GM18873 (cell line): ENCODE measurements around the gene TDRD12.
"Not testable (repeated sequence)": the region's sequence is repeated elsewhere in the genome, so short reads cannot be mapped to it uniquely, and the experiment has no call there.

Source experiments
- ATAC-seq: cut with Tn5 transposase; IDR thresholded peaks from one replicate; pipeline ENCODE4 v1.9.1; 2021; ENCODE audit warnings: mild to moderate bottlenecking, moderate library complexity, moderate number of reproducible peaks; ENCODE audit not compliant: unreplicated experiment, low FRiP score

The TDRD12 gene

GRCh38 chr19:32691952-32692726 lies 27.4 kb upstream of the TDRD12 start:
- peak; percentile 31 for ATAC-seq

DNA sequence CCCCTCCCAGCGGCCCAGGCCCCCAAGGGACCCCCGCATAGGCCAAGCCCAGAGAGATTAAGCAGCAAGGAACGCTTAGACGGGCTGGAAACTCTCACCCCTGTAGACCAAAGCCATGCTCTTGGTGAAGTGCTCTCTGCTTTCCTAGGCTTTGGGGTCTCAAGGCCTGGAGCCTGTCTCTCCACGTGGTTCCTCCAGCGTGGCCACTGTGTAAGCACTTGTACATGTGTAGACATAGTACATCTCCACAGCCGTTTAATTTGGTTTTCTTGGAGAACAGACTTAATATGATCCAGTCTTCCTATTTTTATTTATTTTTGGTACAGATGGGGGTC lies 26.9 kb upstream of the TDRD12 start:
- ATAC-seq = no peak

GRCh38 chr19:32693151-32694108 lies 26.1 kb upstream of the TDRD12 start:
- not testable (repeated sequence) for ATAC-seq

DNA sequence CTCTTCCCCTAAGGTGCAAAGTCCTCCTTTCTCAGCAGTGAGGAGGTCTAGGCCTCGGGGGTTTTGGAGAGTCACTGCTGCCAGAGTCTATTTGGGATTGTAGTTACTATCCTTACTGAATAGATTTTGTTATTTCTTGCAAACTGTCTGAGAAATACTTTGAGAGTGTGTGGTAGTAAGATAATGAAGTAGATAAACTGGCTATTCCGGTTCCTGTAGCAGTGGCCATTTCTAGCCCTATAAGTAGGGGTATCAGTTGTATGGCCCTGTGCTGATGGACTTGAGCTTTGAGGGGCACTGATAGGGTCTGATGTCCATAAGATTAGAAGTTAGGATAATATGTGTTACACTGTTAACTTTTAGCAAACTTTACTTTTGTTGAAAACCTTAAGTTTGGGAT lies 25.3 kb upstream of the TDRD12 start:
- not testable (repeated sequence) for ATAC-seq

DNA sequence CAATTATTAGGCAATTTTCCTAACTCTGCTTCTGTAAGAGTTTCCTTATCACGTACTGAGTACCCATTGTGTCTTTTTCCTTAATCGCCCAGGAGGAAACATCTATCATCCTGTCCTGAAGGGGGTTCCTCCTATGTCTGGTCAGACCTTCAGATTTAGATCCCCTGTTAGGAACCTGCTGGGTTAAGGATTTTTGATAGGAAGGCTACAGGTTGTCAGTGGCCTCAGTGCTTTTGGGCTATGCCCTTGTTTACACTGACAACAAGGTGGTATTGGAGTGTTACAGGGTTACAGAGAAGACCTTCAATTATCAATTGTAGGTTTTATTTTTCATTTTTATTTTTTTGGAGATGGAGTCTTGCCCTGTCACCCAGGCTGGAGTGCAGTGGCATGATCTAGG lies 24.7 kb upstream of the TDRD12 start:
- not testable (repeated sequence) for ATAC-seq

- not testable (repeated sequence) for ATAC-seq
Measured at GRCh38 chr19:32695506-32695905, 24.1 kb upstream of the TDRD12 start.

- not testable (repeated sequence) for ATAC-seq
Measured at GRCh38 chr19:32696771-32697170, 22.8 kb upstream of the TDRD12 start.

GRCh38 chr19:32700129-32700528 lies 19.4 kb upstream of the TDRD12 start:
- ATAC-seq = not testable (repeated sequence)

- ATAC-seq = no peak
Measured at GRCh38 chr19:32702010-32702409, 17.6 kb upstream of the TDRD12 start.

GRCh38 chr19:32704006-32704405 lies 15.6 kb upstream of the TDRD12 start:
- ATAC-seq = not testable (repeated sequence)

GRCh38 chr19:32708457-32708856 lies 11.1 kb upstream of the TDRD12 start:
- no peak for ATAC-seq

DNA sequence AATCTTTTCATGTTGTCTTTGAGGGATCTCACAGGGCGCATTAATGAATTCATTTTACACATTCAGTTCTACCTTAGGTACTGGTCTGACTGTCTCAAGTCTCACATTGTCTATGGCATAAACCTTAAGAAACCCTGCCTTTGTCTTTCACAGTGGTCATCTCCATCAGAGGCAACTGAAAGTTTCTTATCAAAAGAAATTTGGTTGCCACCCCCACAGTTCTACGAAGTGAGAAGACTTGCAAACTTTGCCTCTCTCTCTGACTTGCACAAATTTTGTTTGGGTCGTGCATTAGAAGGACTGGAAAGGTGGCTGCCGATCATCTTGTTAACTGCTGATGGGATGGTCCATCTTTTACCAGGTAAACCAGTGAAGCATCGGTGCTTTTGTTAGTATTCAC lies 10.5 kb upstream of the TDRD12 start:
- ATAC-seq = no peak

- ATAC-seq = no peak
Measured at GRCh38 chr19:32711747-32712146, 7.8 kb upstream of the TDRD12 start.

- ATAC-seq = not testable (repeated sequence)
Measured at GRCh38 chr19:32716203-32716602, 3.4 kb upstream of the TDRD12 start.

DNA sequence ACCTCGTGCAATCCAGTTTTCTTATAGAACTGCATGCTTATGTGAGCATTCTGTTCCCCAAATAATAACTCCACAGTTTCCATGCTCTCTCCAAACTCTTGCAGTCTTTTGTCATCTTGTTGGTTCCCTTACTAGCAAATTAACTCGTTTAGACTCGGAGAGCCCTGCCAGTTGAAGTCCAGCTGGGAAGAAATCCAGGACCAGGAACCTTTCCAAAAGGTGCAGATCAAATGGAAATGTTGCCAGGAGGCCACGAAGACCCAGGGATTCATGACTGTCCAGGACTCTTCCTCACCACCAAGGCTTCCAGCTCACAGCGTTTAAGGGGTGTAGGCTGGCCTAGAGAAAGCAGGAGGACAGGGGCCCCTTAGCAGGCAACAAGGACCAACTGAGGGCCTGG lies 2.1 kb upstream of the TDRD12 start:
- no peak for ATAC-seq

- no peak for ATAC-seq
Measured at GRCh38 chr19:32718286-32718685, 1.3 kb upstream of the TDRD12 start.

- ATAC-seq = no peak
Measured at GRCh38 chr19:32720216-32720935, 809 bp downstream of the TDRD12 start.

GRCh38 chr19:32720936-32721250 lies 1.3 kb downstream of the TDRD12 start:
- ATAC-seq = no peak

GRCh38 chr19:32735936-32736335 lies 16.4 kb downstream of the TDRD12 start:
- ATAC-seq = no peak

- ATAC-seq = no peak
Measured at GRCh38 chr19:32743021-32743420, 23.5 kb downstream of the TDRD12 start.

- ATAC-seq = no peak
Measured at GRCh38 chr19:32743447-32743846, 23.9 kb downstream of the TDRD12 start.
